B cell (primary cell): ENCODE results near the gene LSMEM2. TPM values are rescaled to one million over a fixed set of nuclear protein-coding genes. Genes with fewer than 3 reads are reported as not detected.
A peak's percentile ranks its signal among the peaks of the same experiment; 100 is the strongest.
"Not testable (repeated sequence)": the region's sequence is repeated elsewhere in the genome, so short reads cannot be mapped to it uniquely, and the experiment has no call there.

Experiments
- ATAC-seq: fragments of 200-7000 bp; cut with Tn5 transposase; one replicate; pipeline ENCODE4 v1.10.0; 2021; ENCODE audit warnings: low read depth, mild to moderate bottlenecking, moderate number of reproducible peaks, moderate library complexity
- CTCF ChIA-PET: fragments of 350-600 bp; sonication (Branson Sonifier 250); formaldehyde crosslinking; loops from one replicate; lab custom pipeline; 2021; ENCODE audit warnings: antibody characterized with exemption, inconsistent platforms; lab: Charles Lee
- POLR2A ChIA-PET: fragments of 350-600 bp; sonication (Branson Sonifier 250); formaldehyde crosslinking; loops from one replicate; lab custom pipeline; 2021; ENCODE audit warnings: antibody characterized with exemption; lab: Charles Lee
- DNase-seq: peaks from one replicate; pipeline ENCODE4 v3.0.0; 2013
- H2AFZ ChIP-seq: 2 replicates; pipeline ENCODE4 v1.6.1; 2012; ENCODE audit warnings: mild to moderate bottlenecking, low read depth, low read length; ENCODE audit not compliant: insufficient read depth, poor library complexity, severe bottlenecking
- H3K27ac ChIP-seq, 2 donors: 1 replicate in 1 of 2; 2 replicates in 1 of 2; pipeline ENCODE4 v1.5.1; 2012 to 2013; ENCODE audit warnings: low read length in 2 of 2, mild to moderate bottlenecking in 2 of 2, moderate library complexity in 1 of 2
- H3K27me3 ChIP-seq, 4 experiments: fragments of 200-600 bp in 1 of 4; sonication (generic) in 1 of 4; replicated peaks in 1 of 4; 1 replicate in 2 of 4; 2 replicates in 2 of 4; pipeline versions ENCODE4 v1.6.1 to v1.7.0; 2013 to 2016; ENCODE audit warnings: low read length in 3 of 4, mild to moderate bottlenecking in 2 of 4, mixed read lengths in 1 of 4, moderate library complexity in 1 of 4; ENCODE audit not compliant: insufficient read depth in 4 of 4, control insufficient read depth in 3 of 4; ENCODE audit errors: control extremely low read depth in 1 of 4
- H3K36me3 ChIP-seq, 2 experiments: replicated peaks in 1 of 2; 1 replicate in 1 of 2; 2 replicates in 1 of 2; pipeline versions ENCODE4 v1.6.1 to v1.7.1; 2013; ENCODE audit warnings: low read length in 1 of 2; ENCODE audit not compliant: insufficient read depth in 2 of 2, control insufficient read depth in 1 of 2; ENCODE audit errors: control extremely low read depth in 1 of 2, extremely low read depth in 1 of 2
- H3K4me1 ChIP-seq, 2 donors: fragments of 200-600 bp in 1 of 2; sonication (generic) in 1 of 2; 1 replicate in 1 of 2; 2 replicates in 1 of 2; pipeline versions ENCODE4 v1.5.1 to v1.6.1; 2013 to 2017; ENCODE audit warnings: low read length in 2 of 2; ENCODE audit not compliant: control insufficient read depth in 2 of 2, insufficient read depth in 2 of 2
- H3K4me2 ChIP-seq: replicated peaks from 2 replicates; pipeline ENCODE3; 2012; ENCODE audit warnings: mild to moderate bottlenecking, low read depth, low read length; ENCODE audit not compliant: poor library complexity, severe bottlenecking
- H3K4me3 ChIP-seq, 5 experiments: fragments of 200-600 bp in 1 of 5; sonication (generic) in 1 of 5; 1 replicate in 3 of 5; 2 replicates in 2 of 5; pipeline versions ENCODE4 v1.5.1 to v1.7.0; 2011 to 2016; ENCODE audit warnings: low read length in 4 of 5, mild to moderate bottlenecking in 4 of 5, low read depth in 2 of 5, control low read depth in 1 of 5, moderate library complexity in 1 of 5; ENCODE audit not compliant: insufficient read depth in 1 of 5; ENCODE audit errors: control extremely low read depth in 1 of 5, extremely low read depth in 1 of 5
- H3K79me2 ChIP-seq: fragments of 200-600 bp; sonication (generic); one replicate; pipeline ENCODE4 v1.6.0; 2016; ENCODE audit warnings: low read length; ENCODE audit not compliant: control insufficient read depth, insufficient read depth
- H3K9ac ChIP-seq: fragments of 200-600 bp; sonication (generic); 2 replicates; pipeline ENCODE4 v1.6.1; 2017; ENCODE audit warnings: mild to moderate bottlenecking, low read length, moderate library complexity
- H3K9me3 ChIP-seq, 3 donors: one replicate each; pipeline versions ENCODE4 v1.6.1 to v1.7.1; 2013; ENCODE audit warnings: low read length in 2 of 3; ENCODE audit not compliant: control insufficient read depth in 2 of 3, insufficient read depth in 1 of 3; ENCODE audit errors: control extremely low read depth in 1 of 3
- H4K20me1 ChIP-seq: 2 replicates; pipeline ENCODE4 v1.6.0; 2012; ENCODE audit warnings: mild to moderate bottlenecking, low read length; ENCODE audit not compliant: insufficient read depth, control insufficient read depth, poor library complexity, severe bottlenecking
- H3K27ac Mint-ChIP-seq: one replicate; pipeline ENCODE4 v1.8.0; 2021; ENCODE audit warnings: mixed read lengths
- H3K27me3 Mint-ChIP-seq: one replicate; pipeline ENCODE4 v1.8.0; 2021; ENCODE audit warnings: mixed read lengths
- H3K4me1 Mint-ChIP-seq: one replicate; pipeline ENCODE4 v1.8.0; 2021; ENCODE audit warnings: mixed read lengths
- H3K4me3 Mint-ChIP-seq: one replicate; pipeline ENCODE4 v1.8.0; 2021; ENCODE audit warnings: mixed read lengths
- H3K9me3 Mint-ChIP-seq: one replicate; pipeline ENCODE4 v1.8.0; 2022; ENCODE audit warnings: mixed read lengths; ENCODE audit not compliant: insufficient read depth
- EZH2 ChIP-seq: IDR thresholded peaks from 2 replicates; pipeline ENCODE4 v1.6.1; 2012; ENCODE audit warnings: borderline replicate concordance, low read depth, mild to moderate bottlenecking, moderate library complexity, low read length; ENCODE audit not compliant: insufficient read depth, poor library complexity, severe bottlenecking
- WGBS: methylation state at CpG from one replicate; pipeline ENCODE4 v1.1.5; 2013; ENCODE audit warnings: missing lambda C conversion rate; ENCODE audit not compliant: insufficient coverage; 5-methylcytosine and 5-hydroxymethylcytosine counted together
- intact Hi-C: fragments of 100-400 bp; cut with micrococcal nuclease; formaldehyde crosslinking; loops from one replicate; pipeline ENCODE4 v1.10.0; 2022
- polyA plus RNA-seq: library from polyadenylated mRNA; depleted of rRNA; stranded (reverse); fragments of >200 nt; gene quantifications from 2 replicates; pipeline ENCODE4 v1.2.3, GENCODE V29; 2012
- total RNA-seq, 2 donors: library from RNA; stranded (reverse); fragments of 120-200 nt in 1 of 2; gene quantifications; 1 replicate in 1 of 2; 2 replicates in 1 of 2; pipeline versions ENCODE4 v1.2.3 to v1.2.4, GENCODE V29; 2013 to 2022
- TF ChIP-seq, protein P1 (sequence below): fragments of 200-600 bp; IDR thresholded peaks from one replicate; pipeline ENCODE4 v1.8.0; 2022; ENCODE audit warnings: antibody characterized with exemption, mild to moderate bottlenecking

Gene LSMEM2
- total and polyA plus RNA-seq, 2 donors (not counting 1 experiment from before 2014, with no cell fraction given): not detected

DNA sequence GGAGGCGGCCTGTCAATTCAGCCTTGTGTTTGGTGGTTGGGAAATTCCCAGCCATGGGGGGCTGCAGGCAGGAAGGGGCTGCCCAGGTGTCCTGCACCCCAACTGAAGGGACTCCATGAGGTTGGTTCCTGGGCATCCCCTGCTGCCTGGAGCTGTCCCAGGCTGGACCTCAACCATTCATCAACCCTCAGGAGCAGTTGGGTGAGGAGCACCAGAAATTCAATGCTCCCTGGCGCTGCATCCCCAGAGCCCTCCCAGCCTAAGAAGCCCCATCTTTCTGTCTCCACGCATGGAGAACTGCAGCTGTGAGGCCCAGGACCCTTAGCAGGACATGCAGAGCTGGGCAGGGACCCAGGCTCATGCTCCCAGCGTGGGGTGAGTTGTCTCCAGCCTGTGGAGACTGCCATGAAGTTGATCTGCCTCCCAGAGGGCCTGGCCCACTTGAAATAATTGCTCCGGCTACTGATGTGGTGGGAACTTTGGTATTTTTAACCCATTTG, 17.9 kb upstream of the LSMEM2 start:
- Histone ChIP-seq H3K9ac (peak overlapping the region; percentile 77), H3K4me3 (no peak overlapping the region), H3K4me2 (peak overlapping the region; percentile 98), H3K27me3 (peaks cover 0 to 12% (median 0%) of the 10 kb centered on the region in 4 experiments), H3K36me3 (peaks cover 0 to 24% of the 10 kb centered on the region in 2 experiments), H4K20me1 (peaks cover 38% of the 10 kb centered on the region), H3K79me2 (no peaks in the 10 kb centered on the region), H3K27ac (no peak overlapping the region), H2AFZ (peak overlapping the region; percentile 82), H3K4me1 (peaks cover 12 to 17% of the 10 kb centered on the region in 2 donors), H3K9me3 (no peaks in the 10 kb centered on the region)
- no peak for ATAC-seq
- TF ChIP-seq, protein P1, sequence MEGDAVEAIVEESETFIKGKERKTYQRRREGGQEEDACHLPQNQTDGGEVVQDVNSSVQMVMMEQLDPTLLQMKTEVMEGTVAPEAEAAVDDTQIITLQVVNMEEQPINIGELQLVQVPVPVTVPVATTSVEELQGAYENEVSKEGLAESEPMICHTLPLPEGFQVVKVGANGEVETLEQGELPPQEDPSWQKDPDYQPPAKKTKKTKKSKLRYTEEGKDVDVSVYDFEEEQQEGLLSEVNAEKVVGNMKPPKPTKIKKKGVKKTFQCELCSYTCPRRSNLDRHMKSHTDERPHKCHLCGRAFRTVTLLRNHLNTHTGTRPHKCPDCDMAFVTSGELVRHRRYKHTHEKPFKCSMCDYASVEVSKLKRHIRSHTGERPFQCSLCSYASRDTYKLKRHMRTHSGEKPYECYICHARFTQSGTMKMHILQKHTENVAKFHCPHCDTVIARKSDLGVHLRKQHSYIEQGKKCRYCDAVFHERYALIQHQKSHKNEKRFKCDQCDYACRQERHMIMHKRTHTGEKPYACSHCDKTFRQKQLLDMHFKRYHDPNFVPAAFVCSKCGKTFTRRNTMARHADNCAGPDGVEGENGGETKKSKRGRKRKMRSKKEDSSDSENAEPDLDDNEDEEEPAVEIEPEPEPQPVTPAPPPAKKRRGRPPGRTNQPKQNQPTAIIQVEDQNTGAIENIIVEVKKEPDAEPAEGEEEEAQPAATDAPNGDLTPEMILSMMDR: no peak
- TF ChIP-seq EZH2: no peak
- 75% methylated on average over 5 of the region's 5 CpGs for WGBS
- H3K27me3 Mint-ChIP-seq: peaks cover 4% of the 10 kb centered on the region
- DNase-seq: no peak
- POLR2A ChIA-PET: no interaction called here
- peak overlapping the region; percentile 72 for H3K4me3 Mint-ChIP-seq
- intact Hi-C loops: loop anchor here (1.0 kb wide), 3 partner anchors 12 to 34 kb away; no protein-coding TSS in a partner anchor
- peak overlapping the region; percentile 65 for H3K27ac Mint-ChIP-seq
- peaks cover 12% of the 10 kb centered on the region for H3K4me1 Mint-ChIP-seq
- H3K9me3 Mint-ChIP-seq: no peaks in the 10 kb centered on the region
- CTCF ChIA-PET: interaction anchor here (0.6 to 27.3 kb wide), 6 partner anchors 11 to 107 kb away, joined by 3 to 596 read pairs (median 10); partner anchors contain the start of genes GNAI2 and LSMEM2

DNA sequence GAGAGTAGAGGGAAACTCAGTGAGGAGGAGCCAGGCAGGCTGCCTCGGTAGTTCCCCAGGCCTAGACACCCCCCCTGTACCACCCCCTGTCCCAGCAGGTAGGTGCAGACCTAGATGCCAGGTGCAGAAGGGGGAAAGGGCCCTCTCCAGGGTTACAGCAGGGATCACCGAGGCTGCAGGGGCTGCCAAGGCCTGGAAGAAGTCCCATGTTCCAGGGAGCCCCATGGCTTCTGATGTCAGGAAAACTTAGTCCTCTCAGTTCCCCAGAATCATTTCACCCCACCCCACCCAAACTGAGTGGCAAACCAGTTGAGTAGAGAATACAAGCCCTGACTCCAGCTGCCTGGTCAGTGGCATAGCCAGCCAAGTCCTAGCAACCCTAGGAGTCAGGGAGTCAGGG, 17.4 kb upstream of the LSMEM2 start:
- no peak for ATAC-seq
- H3K36me3 ChIP-seq: peaks cover 0 to 19% of the 10 kb centered on the region in 2 experiments
- intact Hi-C loops: no loop called here
- H3K4me1 Mint-ChIP-seq: peaks cover 12% of the 10 kb centered on the region
- H3K79me2 ChIP-seq: no peaks in the 10 kb centered on the region
- WGBS: no CpG with 5 or more reads among the region's 2 CpGs
- no peak overlapping the region for H3K4me3 ChIP-seq
- H3K27me3 ChIP-seq: peaks cover 0 to 17% (median 0%) of the 10 kb centered on the region in 4 experiments
- H3K9me3 ChIP-seq: no peaks in the 10 kb centered on the region
- no peak for DNase-seq
- H3K27ac ChIP-seq: no peak overlapping the region
- ChIA-PET CTCF (interaction anchor here (0.6 to 27.3 kb wide), 6 partner anchors 10 to 107 kb away, joined by 3 to 596 read pairs (median 10); partner anchors contain the start of genes GNAI2 and LSMEM2), POLR2A (no interaction called here)
- H3K4me3 Mint-ChIP-seq: peak overlapping the region; percentile 49
- H3K4me2 ChIP-seq: no peak overlapping the region
- no peak overlapping the region for H3K9ac ChIP-seq
- no peaks in the 10 kb centered on the region for H3K9me3 Mint-ChIP-seq
- H3K27me3 Mint-ChIP-seq: peaks cover 5% of the 10 kb centered on the region
- TF ChIP-seq EZH2: no peak
- TF ChIP-seq, protein P1: no peak
- H3K4me1 ChIP-seq: peaks cover 12 to 17% of the 10 kb centered on the region in 2 donors
- H2AFZ ChIP-seq: no peak overlapping the region
- peak overlapping the region; percentile 65 for H3K27ac Mint-ChIP-seq
- H4K20me1 ChIP-seq: peaks cover 32% of the 10 kb centered on the region

DNA sequence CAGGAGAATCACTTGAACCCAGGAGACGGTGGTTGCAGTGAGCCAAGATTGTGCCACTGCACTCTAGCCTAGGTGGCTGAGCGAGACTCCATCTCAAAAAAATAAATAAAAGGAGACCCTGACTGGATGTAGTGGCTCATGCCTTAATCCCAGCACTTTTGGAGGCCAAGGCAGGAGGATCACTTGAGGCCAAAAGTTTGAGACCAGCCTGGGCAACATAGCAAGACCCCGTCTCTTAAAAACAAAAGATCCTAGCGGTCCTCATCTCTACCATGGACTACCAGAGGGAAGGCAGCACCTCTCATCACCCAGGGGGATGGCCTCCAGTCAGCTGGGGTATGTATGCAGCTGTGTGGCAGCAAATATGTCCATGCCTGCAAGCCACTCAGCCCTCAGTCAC, 16.7 kb upstream of the LSMEM2 start:
- Mint-ChIP-seq H3K4me1 (peaks cover 11% of the 10 kb centered on the region), H3K27ac (peak overlapping the region; percentile 46)
- intact Hi-C loops, H3K27ac ChIP-seq, H3K4me2 ChIP-seq, ATAC-seq, H3K79me2 ChIP-seq, H3K9me3 ChIP-seq, H3K27me3 Mint-ChIP-seq, H3K9me3 Mint-ChIP-seq, H3K4me3 ChIP-seq, DNase-seq, H3K4me3 Mint-ChIP-seq, H2AFZ ChIP-seq, POLR2A ChIA-PET, H3K9ac ChIP-seq: not testable (repeated sequence)
- peaks cover 0 to 12% of the 10 kb centered on the region in 2 experiments for H3K36me3 ChIP-seq
- peaks cover 12 to 17% of the 10 kb centered on the region in 2 donors for H3K4me1 ChIP-seq
- no CpG with 5 or more reads among the region's 4 CpGs for WGBS
- peaks cover 26% of the 10 kb centered on the region for H4K20me1 ChIP-seq
- peaks cover 0 to 23% (median 2%) of the 10 kb centered on the region in 4 experiments for H3K27me3 ChIP-seq
- CTCF ChIA-PET: interaction anchor here (1.2 to 27.3 kb wide), 4 partner anchors 10 to 28 kb away, joined by 4 to 596 read pairs (median 40); partner anchors contain the start of gene GNAI2
